Activated CD4-positive, alpha-beta memory T cell treated with anti-CD3 and anti-CD28 coated beads, Interleukin-2, amount 10 ng/mL, durations not matched to agents 7 days and 5 days (primary cell): ENCODE measurements around the gene SLAIN1. TPM values are rescaled to one million over a fixed set of nuclear protein-coding genes. Genes with fewer than 3 reads are reported as not detected.

Experiments
- CTCF ChIA-PET: fragments of 350-600 bp; sonication (Branson Sonifier 250); formaldehyde crosslinking; loops from one replicate; lab custom pipeline; 2021; ENCODE audit warnings: antibody characterized with exemption, inconsistent platforms; lab: Charles Lee
- POLR2A ChIA-PET: fragments of 350-600 bp; sonication (Branson Sonifier 250); formaldehyde crosslinking; loops from one replicate; lab custom pipeline; 2021; ENCODE audit warnings: antibody characterized with exemption; lab: Charles Lee
- DNase-seq: peaks from one replicate; pipeline ENCODE4 v3.0.0-alpha.2; 2020
- H3K27ac Mint-ChIP-seq: one replicate; pipeline ENCODE4 v1.8.0; 2021; ENCODE audit warnings: mild to moderate bottlenecking, mixed read lengths
- H3K27me3 Mint-ChIP-seq: one replicate; pipeline ENCODE4 v1.8.0; 2021; ENCODE audit warnings: mixed read lengths
- H3K36me3 Mint-ChIP-seq: one replicate; pipeline ENCODE4 v1.8.0; 2021; ENCODE audit warnings: low read depth, mixed read lengths
- H3K4me1 Mint-ChIP-seq: one replicate; pipeline ENCODE4 v1.8.0; 2021; ENCODE audit warnings: mixed read lengths
- H3K4me3 Mint-ChIP-seq: one replicate; pipeline ENCODE4 v1.8.0; 2021; ENCODE audit warnings: mild to moderate bottlenecking, mixed read lengths
- H3K9me3 Mint-ChIP-seq: one replicate; pipeline ENCODE4 v1.8.0; 2021; ENCODE audit warnings: mixed read lengths
- total RNA-seq, 2 experiments: library from RNA; stranded (reverse); gene quantifications; one replicate each; pipeline ENCODE4 v1.2.3, GENCODE V29; 2021

SLAIN1 gene
- total RNA-seq, 2 experiments from 2014 or later: 31.0 to 33.6 TPM

DNA sequence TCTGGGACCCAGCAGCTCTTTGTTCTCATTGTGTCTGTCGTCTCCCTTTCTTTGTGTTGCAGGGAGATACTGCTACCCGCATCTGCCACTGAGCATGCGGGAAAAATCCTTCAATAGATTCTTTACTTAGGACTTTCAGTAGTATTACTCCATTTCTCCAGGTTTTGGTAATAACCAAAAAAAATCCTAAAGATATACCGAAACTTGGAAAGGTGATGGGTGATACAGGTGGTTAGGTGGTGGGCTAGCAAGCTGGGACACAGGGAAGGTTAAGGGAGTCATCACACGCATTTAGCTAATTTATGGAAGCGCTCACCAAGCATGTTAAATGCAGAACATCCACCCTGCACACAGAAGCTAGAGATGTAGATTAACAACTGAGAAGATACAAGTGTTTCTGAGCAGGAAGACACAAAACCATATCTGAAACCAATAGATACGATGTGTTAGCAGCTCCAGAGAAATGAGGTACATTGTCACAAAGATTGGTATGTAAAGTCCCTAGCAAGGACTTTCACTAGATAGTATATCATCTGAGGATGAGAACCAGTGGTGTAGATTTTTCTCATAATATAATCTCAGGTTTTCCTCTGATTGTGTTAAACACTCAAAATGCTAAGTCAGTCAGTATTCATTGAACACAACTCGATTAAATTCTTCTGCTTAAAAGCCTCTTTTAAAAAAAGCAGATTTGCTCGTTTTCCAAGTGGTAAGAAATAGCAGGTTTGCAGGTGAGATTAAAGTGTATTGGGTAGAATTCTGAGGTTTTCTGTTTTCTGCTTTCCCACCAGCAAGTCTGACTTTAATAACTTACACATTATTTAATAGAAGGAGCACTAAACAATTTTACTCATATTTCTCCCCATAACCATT is 1.2 kb upstream of the SLAIN1 start:
- H3K4me3 Mint-ChIP-seq: no peak overlapping the region
- no peak for DNase-seq
- ChIA-PET CTCF (interaction anchor here (1.0 kb wide), 1 partner anchor 57 kb away, joined by 3 read pairs; no protein-coding TSS in a partner anchor), POLR2A (interaction anchor here (1.0 to 3.0 kb wide), 5 partner anchors 29 to 369 kb away, joined by 3 to 14 read pairs (median 3); partner anchors contain the start of gene MYCBP2)
- H3K27me3 Mint-ChIP-seq: peaks cover 27% of the 10 kb centered on the region
- peaks cover 4% of the 10 kb centered on the region for H3K36me3 Mint-ChIP-seq
- no peaks in the 10 kb centered on the region for H3K9me3 Mint-ChIP-seq
- H3K27ac Mint-ChIP-seq: no peak overlapping the region
- H3K4me1 Mint-ChIP-seq: peaks cover 35% of the 10 kb centered on the region

DNA sequence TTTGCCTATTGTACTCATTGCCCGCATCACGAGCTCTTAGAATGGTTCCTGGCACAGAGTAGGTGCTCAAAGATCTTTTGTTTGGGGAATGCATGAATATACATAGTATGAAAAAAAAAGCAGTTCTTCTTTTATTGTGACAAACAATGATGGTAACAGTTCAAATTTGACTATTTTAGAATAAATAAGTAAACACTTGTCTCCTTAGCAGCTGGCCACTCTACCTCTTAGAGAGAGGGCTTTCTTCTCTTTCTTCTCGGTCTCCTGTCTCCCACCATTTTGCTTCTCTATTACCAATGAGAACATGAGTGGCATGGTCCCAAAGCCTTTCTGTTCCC is 639 bp upstream of the SLAIN1 start:
- no peak for DNase-seq
- ChIA-PET CTCF (no interaction called here), POLR2A (interaction anchor here (1.0 to 3.0 kb wide), 6 partner anchors 29 to 369 kb away, joined by 3 to 14 read pairs (median 3); partner anchors contain the start of gene MYCBP2)
- H3K4me1 Mint-ChIP-seq: peaks cover 35% of the 10 kb centered on the region
- H3K27ac Mint-ChIP-seq: no peak overlapping the region
- H3K4me3 Mint-ChIP-seq: peak overlapping the region; percentile 71
- no peaks in the 10 kb centered on the region for H3K9me3 Mint-ChIP-seq
- peaks cover 21% of the 10 kb centered on the region for H3K27me3 Mint-ChIP-seq
- H3K36me3 Mint-ChIP-seq: peaks cover 4% of the 10 kb centered on the region

DNA sequence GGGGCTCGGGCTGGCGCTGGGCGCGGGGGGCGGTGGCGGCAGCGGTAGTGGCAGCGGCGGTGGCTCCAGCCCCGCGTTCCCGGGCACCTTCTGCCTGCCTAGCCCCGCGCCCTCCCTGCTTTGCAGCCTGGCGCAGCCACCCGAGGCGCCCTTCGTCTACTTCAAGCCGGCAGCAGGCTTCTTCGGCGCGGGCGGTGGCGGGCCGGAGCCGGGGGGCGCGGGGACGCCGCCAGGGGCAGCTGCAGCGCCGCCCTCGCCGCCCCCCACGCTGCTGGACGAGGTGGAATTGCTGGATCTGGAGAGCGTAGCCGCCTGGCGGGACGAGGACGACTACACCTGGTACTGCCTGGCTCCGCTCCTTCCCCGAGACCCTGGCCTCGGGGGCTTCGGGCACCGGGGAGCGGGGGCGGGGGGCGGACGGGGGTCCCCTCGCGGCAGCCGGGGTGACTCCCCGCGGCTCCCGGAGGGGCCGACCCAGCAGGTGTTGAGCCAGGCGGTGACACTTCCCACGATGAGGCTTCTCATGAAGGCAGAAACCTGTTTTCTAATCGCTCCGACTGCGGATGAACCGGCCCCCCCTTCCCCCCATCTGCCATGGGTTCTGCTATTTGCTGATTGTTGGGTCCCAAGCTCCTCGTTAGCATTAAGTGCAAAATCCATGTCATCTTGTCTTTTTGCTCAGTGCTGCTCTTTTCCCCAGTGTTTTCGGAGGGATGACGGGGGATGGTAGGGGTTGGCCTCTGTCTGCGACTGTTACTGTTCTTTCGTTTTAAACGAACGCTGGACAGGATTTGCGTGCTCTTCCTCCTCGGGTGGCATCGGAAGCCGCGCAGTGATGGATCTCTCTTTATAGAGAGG is 943 bp downstream of the SLAIN1 start:
- CTCF ChIA-PET: interaction anchor here (1.4 to 1.8 kb wide), 2 partner anchors 55 to 105 kb away, joined by 3 to 6 read pairs; no protein-coding TSS in a partner anchor
- H3K36me3 Mint-ChIP-seq: peaks cover 8% of the 10 kb centered on the region
- no peaks in the 10 kb centered on the region for H3K9me3 Mint-ChIP-seq
- POLR2A ChIA-PET: interaction anchor here (1.6 to 3.0 kb wide), 6 partner anchors 16 to 371 kb away, joined by 4 to 19 read pairs (median 8); partner anchors contain the start of gene MYCBP2
- peak overlapping the region; percentile 86 for H3K27ac Mint-ChIP-seq
- peaks cover 15% of the 10 kb centered on the region for H3K27me3 Mint-ChIP-seq
- peak; percentile 56 for DNase-seq
- peak overlapping the region; percentile 95 for H3K4me3 Mint-ChIP-seq
- H3K4me1 Mint-ChIP-seq: peaks cover 35% of the 10 kb centered on the region

DNA sequence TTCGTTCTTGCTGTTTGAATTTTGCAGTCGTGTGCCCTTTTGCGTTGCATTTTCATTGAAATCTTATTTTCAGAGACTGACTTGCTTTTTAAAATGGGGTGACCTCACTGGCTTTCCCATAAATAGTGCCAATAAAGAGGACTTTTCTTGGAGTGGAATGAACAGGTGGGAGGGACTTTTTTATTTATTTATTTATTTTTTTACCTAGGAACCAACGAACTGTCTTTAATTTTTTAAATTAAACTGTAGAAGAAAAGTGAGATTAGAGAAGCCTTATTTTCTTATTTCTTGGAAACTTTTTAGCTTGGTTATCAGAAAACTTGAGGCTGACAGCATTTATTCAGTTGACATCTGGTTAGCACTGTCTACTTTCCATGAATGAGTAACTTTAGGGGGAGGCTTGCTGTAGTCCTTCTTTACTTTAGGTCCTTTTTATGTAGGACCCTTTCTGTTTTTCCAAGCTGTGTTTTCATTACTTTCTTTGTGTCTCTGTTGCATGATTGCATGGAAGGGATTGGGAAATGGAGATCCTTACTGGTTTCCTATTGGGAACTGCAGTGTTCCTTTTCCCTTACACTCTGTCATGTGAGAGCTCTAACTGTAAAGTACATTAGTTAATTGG is 1.7 kb downstream of the SLAIN1 start:
- peak overlapping the region; percentile 86 for H3K27ac Mint-ChIP-seq
- no peak for DNase-seq
- peaks cover 8% of the 10 kb centered on the region for H3K36me3 Mint-ChIP-seq
- peak overlapping the region; percentile 95 for H3K4me3 Mint-ChIP-seq
- no peaks in the 10 kb centered on the region for H3K9me3 Mint-ChIP-seq
- ChIA-PET CTCF (interaction anchor here (1.0 to 1.8 kb wide), 4 partner anchors 33 to 106 kb away, joined by 3 to 6 read pairs (median 4); no protein-coding TSS in a partner anchor), POLR2A (interaction anchor here (0.7 to 2.1 kb wide), 5 partner anchors 15 to 372 kb away, joined by 4 to 19 read pairs (median 4); partner anchors contain the start of gene MYCBP2)
- H3K4me1 Mint-ChIP-seq: peaks cover 35% of the 10 kb centered on the region
- peaks cover 10% of the 10 kb centered on the region for H3K27me3 Mint-ChIP-seq

DNA sequence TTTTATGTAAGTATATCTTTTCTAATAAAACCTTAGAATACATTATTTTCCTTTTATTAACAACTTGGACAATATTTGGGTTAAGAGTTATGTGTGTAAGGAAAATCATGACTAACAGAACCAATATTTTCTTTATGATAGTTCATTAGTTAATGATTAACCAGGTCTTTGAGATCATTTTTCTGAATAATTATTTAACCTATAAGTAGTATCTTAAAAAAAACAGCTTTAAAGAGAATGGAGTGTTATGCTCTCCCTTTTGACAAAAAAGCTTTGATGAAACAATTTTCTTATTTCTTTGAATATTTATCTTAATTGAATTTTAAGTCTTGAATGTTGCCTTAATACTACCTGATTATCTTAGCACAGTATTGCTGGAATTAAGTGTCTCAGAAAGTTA is 3.8 kb downstream of the SLAIN1 start:
- POLR2A ChIA-PET: no interaction called here
- no peaks in the 10 kb centered on the region for H3K9me3 Mint-ChIP-seq
- peaks cover 4% of the 10 kb centered on the region for H3K27me3 Mint-ChIP-seq
- CTCF ChIA-PET: no interaction called here
- peaks cover 10% of the 10 kb centered on the region for H3K36me3 Mint-ChIP-seq
- no peak overlapping the region for H3K27ac Mint-ChIP-seq
- peaks cover 27% of the 10 kb centered on the region for H3K4me1 Mint-ChIP-seq
- no peak overlapping the region for H3K4me3 Mint-ChIP-seq
- no peak for DNase-seq

DNA sequence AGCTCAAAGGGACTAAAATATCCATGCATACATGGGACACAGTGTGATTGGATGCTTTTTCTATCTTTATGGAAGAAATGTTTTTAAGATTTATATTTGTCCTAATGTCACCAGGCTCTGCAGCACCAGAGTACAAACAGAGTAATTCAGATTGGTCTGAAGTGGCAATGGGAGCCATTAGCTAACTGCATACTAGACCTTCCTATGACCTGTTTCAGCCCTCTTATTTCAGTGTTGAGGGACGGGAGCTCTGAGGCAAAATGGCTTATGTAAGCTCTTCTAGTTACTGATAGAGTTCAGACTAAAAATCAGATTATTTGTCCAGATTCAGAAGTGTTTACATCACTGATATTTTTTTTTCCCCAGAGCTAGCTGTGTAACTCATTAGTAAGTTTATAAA is 4.9 kb downstream of the SLAIN1 start:
- H3K4me3 Mint-ChIP-seq: no peak overlapping the region
- no peak for DNase-seq
- peaks cover 1% of the 10 kb centered on the region for H3K9me3 Mint-ChIP-seq
- H3K36me3 Mint-ChIP-seq: peaks cover 20% of the 10 kb centered on the region
- no peak overlapping the region for H3K27ac Mint-ChIP-seq
- POLR2A ChIA-PET: interaction anchor here (0.6 kb wide), 1 partner anchor 352 kb away, joined by 3 read pairs; no protein-coding TSS in a partner anchor
- CTCF ChIA-PET: interaction anchor here (0.5 kb wide), 1 partner anchor 224 kb away, joined by 4 read pairs; no protein-coding TSS in a partner anchor
- no peaks in the 10 kb centered on the region for H3K27me3 Mint-ChIP-seq
- peaks cover 18% of the 10 kb centered on the region for H3K4me1 Mint-ChIP-seq

DNA sequence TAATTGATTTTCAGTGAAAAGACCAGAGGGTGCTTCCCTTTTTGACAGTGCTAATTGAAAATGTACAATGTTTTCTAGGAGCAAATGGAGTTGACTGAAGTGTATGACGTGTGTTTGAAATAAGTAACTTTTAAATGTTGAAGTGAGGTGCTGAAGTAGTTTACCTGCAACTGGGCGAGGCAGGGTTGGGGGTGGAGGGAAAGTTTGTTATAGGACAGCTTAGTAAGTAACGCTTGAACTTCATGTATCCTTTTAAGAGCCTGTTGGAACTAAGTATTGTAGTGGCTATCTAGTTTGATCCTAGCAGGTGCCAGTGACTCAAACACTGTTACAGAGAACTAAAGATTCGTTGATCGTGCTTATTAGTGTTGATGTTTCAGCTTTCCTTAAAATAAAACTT is 5.9 kb downstream of the SLAIN1 start:
- peaks cover 6% of the 10 kb centered on the region for H3K9me3 Mint-ChIP-seq
- H3K4me1 Mint-ChIP-seq: peaks cover 18% of the 10 kb centered on the region
- POLR2A ChIA-PET: no interaction called here
- no peak overlapping the region for H3K4me3 Mint-ChIP-seq
- H3K36me3 Mint-ChIP-seq: peaks cover 31% of the 10 kb centered on the region
- H3K27ac Mint-ChIP-seq: no peak overlapping the region
- no peaks in the 10 kb centered on the region for H3K27me3 Mint-ChIP-seq
- CTCF ChIA-PET: no interaction called here
- DNase-seq: no peak

DNA sequence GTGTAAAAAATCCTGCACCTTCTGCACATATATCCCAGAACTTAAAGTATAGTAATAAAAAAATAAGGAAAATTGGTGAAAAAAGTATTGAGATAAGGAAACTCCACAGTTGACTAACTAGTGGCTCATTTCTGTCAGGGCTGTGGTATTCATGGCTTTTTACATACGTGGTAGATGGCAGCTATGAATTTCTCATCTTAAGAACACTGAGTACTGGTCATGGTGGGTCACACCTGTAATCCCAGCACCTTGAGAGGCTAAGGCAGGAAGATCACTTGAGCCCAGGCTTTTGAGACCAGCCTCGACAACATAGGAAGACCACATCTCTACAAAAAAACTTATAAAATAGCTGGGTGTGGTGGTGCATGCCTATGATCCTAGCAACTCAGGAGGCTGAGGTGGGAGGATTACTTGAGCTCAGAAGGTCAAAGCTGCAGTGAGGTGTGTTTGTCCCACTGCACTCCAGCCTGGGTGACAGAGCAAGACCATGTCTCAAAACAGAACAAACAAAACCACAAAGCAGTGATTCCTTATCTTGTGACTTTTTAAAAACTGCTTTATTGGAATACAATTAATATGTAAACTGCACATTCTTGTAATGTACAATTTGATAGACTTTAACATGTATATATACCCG is 16.8 kb downstream of the SLAIN1 start:
- H3K27me3 Mint-ChIP-seq: no peaks in the 10 kb centered on the region
- H3K4me1 Mint-ChIP-seq: peaks cover 20% of the 10 kb centered on the region
- no peak for DNase-seq
- H3K4me3 Mint-ChIP-seq: no peak overlapping the region
- POLR2A ChIA-PET: interaction anchor here (1.9 kb wide), 1 partner anchor 15 kb away, joined by 5 read pairs; no protein-coding TSS in a partner anchor
- CTCF ChIA-PET: no interaction called here
- no peak overlapping the region for H3K27ac Mint-ChIP-seq
- peaks cover 19% of the 10 kb centered on the region for H3K36me3 Mint-ChIP-seq
- peaks cover 15% of the 10 kb centered on the region for H3K9me3 Mint-ChIP-seq

DNA sequence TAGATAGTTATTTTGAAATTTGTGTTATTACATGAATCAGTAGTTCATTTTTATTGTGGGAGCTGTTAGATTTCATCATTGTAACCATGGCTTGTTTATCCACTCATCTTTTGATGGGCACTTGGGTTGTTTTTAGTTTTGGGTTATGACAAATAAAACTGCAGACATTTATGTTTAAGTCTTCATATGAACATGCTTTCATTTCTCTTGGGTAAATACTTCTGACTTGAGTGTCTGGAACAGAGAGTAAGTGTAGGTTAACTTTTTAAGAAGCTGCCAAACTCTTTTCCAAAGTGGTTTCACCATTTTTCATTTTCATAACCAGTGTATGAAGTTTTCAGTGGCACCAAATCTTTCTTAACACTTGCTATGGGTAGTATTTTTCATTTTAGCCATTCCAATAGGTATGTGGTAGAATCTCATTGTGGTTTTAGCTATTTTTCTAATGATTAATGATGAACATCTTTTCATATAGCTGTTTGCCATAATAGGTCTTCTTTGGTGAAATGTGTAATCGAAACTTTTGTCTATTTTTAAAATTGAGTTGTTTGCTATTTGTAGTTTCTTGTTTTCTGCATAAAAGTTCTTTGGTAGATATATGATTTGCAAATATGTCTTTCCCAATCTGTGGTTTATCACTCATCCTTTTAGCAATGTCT is 17.9 kb downstream of the SLAIN1 start:
- Mint-ChIP-seq H3K4me3 (no peak overlapping the region), H3K4me1 (peaks cover 20% of the 10 kb centered on the region), H3K36me3 (peaks cover 27% of the 10 kb centered on the region), H3K27ac (no peak overlapping the region), H3K27me3 (no peaks in the 10 kb centered on the region), H3K9me3 (peaks cover 13% of the 10 kb centered on the region)
- DNase-seq: no peak
- ChIA-PET POLR2A (interaction anchor here (1.9 kb wide), 1 partner anchor 17 kb away, joined by 5 read pairs; no protein-coding TSS in a partner anchor), CTCF (no interaction called here)

DNA sequence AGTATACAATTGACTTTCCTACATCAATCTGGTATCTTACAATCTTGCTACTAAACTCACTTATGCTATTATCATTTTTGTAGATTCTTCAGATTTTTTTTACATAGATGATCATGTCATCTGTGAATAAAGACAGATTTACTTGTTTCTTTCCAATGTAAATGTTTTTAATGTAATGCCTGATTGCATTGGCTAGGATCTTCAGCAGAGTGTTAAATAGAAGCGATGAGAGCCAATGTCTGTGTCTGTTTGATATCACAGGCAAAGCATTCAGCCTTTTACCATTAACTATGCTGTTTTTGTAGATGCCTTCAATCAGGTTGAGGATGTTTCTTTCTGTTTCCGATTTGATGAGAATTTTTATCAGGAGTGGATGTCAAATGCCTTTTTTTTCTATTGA is 19.2 kb downstream of the SLAIN1 start:
- no peak for DNase-seq
- H3K4me1 Mint-ChIP-seq: peaks cover 26% of the 10 kb centered on the region
- POLR2A ChIA-PET: no interaction called here

DNA sequence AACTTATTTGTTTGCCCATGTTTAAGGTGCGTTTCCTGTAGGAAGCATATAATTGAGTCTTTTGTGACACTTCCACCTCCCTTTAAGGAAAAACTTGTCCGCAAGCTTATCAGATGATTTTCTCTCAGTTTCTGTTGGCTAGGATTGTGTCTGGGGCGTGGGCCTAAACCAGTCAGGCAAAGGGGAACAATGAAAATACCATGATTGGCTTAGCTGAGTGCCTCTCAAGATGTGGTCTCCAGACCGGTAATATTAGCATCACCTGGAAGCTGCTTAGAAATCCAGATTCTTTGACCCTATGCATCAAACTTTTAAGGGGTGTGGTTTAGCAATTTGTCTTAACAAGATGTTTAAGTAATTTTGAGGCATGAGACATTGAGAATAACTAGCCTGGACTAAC is 20.0 kb downstream of the SLAIN1 start:
- ChIA-PET CTCF (no interaction called here), POLR2A (no interaction called here)
- H3K27me3 Mint-ChIP-seq: no peaks in the 10 kb centered on the region
- H3K27ac Mint-ChIP-seq: no peak overlapping the region
- peaks cover 2% of the 10 kb centered on the region for H3K9me3 Mint-ChIP-seq
- H3K4me1 Mint-ChIP-seq: peaks cover 26% of the 10 kb centered on the region
- DNase-seq: no peak
- H3K4me3 Mint-ChIP-seq: no peak overlapping the region
- H3K36me3 Mint-ChIP-seq: peaks cover 42% of the 10 kb centered on the region

More for the DNA sequence above, 19.2 kb downstream of the SLAIN1 start:
- no peak overlapping the region for H3K27ac Mint-ChIP-seq
- no peak overlapping the region for H3K4me3 Mint-ChIP-seq
- CTCF ChIA-PET: no interaction called here
- peaks cover 7% of the 10 kb centered on the region for H3K9me3 Mint-ChIP-seq
- H3K27me3 Mint-ChIP-seq: no peaks in the 10 kb centered on the region
- peaks cover 36% of the 10 kb centered on the region for H3K36me3 Mint-ChIP-seq
